Cardiac fibroblast (primary cell): ENCODE measurements around the gene SLC23A2.

Source experiments
- DNase-seq, 2 donors: peaks; one replicate each; pipeline versions ENCODE4 v3.0.0 to v3.0.0-alpha.2; 2010; ENCODE audit warnings: low read depth in 2 of 2
- H3K4me3 ChIP-seq, 2 donors: replicated peaks in 1 of 2; 1 replicate in 1 of 2; 2 replicates in 1 of 2; pipeline ENCODE4 v1.5.1; 2011; ENCODE audit warnings: low read depth in 2 of 2, low read length in 2 of 2, mild to moderate bottlenecking in 2 of 2, moderate library complexity in 1 of 2
- CTCF ChIP-seq: IDR thresholded peaks from one replicate; pipeline ENCODE4 v1.5.1; 2011; ENCODE audit warnings: low read depth, mild to moderate bottlenecking, low read length, inconsistent platforms

The SLC23A2 gene

GRCh38 chr20:5001174-5002076 lies at the start of gene SLC23A2:
SLC23A2 (minus strand) TSS chr20:5001510; CDS start chr20:4932562, 68,948 bp downstream.
- DNase-seq: peak in 1 of 2 donors; percentile 36
- H3K4me3 ChIP-seq: peak within 1 kb of the TSS; percentile 68 to 73
- TF ChIP-seq CTCF: no peak

GRCh38 chr20:5046656-5047339 lies 45.5 kb upstream of the SLC23A2 start:
- no peak overlapping the region for H3K4me3 ChIP-seq
- TF ChIP-seq CTCF: no peak
- DNase-seq: no peak

- no peak for DNase-seq
- no peak for TF ChIP-seq CTCF
- H3K4me3 ChIP-seq: no peak overlapping the region
Measured at GRCh38 chr20:5045906-5046305, 44.6 kb upstream of the SLC23A2 start.

GRCh38 chr20:5044075-5044620 lies 42.8 kb upstream of the SLC23A2 start:
- no peak for TF ChIP-seq CTCF
- DNase-seq: no peak
- H3K4me3 ChIP-seq: no peak overlapping the region

- TF ChIP-seq CTCF: no peak
- H3K4me3 ChIP-seq: no peak overlapping the region
- peak; percentile 77 to 87 for DNase-seq
Measured at GRCh38 chr20:5041433-5041832, 40.1 kb upstream of the SLC23A2 start.

- no peak overlapping the region for H3K4me3 ChIP-seq
- TF ChIP-seq CTCF: no peak
- no peak for DNase-seq
Measured at GRCh38 chr20:5040345-5040744, 39.0 kb upstream of the SLC23A2 start.
